Measurements from ENCODE around the gene NOTUM.

Gene NOTUM

GRCh38 chr17:81909966-81910839 lies 50.8 kb downstream of the NOTUM start:
- peak overlapping the region; percentile 65 for H3K4me3 ChIP-seq (replicated peaks; ENCODE audit: low read depth, low read length)
- TF ChIP-seq CTCF (IDR thresholded peaks at IDR 0.05; ENCODE audit: low read length, missing control alignments): no peak
- no peak for DNase-seq (ENCODE audit: low read depth)

GRCh38 chr17:81909231-81909630 lies 51.8 kb downstream of the NOTUM start:
- no peak for TF ChIP-seq CTCF (IDR thresholded peaks at IDR 0.05; ENCODE audit: low read length, missing control alignments)
- H3K4me3 ChIP-seq (replicated peaks; ENCODE audit: low read depth, low read length): no peak overlapping the region
- no peak for DNase-seq (ENCODE audit: low read depth)

DNA sequence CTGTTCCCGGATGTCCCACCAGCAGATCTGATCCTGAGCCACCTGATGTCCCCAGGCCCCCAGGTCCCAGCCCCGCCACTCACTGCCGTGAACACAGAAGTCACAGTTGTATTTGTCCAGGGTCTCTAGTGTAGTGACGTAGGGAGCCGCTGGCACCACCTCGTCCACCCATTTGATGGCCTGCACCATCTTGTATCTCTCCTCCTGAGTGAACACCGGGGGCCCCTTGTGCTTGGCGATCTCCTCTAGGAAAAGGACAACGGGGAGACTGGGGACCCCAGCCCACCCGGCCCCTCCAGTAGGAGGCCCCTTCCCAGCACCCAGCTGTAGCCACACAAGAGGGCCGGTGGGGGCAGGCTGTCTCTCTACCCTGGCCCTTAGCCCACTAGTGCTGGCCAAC lies 52.2 kb downstream of the NOTUM start:
- no peak overlapping the region for H3K4me3 ChIP-seq (replicated peaks; ENCODE audit: low read depth, low read length)
- no peak for DNase-seq (ENCODE audit: low read depth)
- TF ChIP-seq CTCF (IDR thresholded peaks at IDR 0.05; ENCODE audit: low read length, missing control alignments): no peak

GRCh38 chr17:81907219-81908145 lies 53.5 kb downstream of the NOTUM start:
- DNase-seq (ENCODE audit: low read depth): no peak
- H3K4me3 ChIP-seq (replicated peaks; ENCODE audit: low read depth, low read length): no peak overlapping the region
- TF ChIP-seq CTCF (IDR thresholded peaks at IDR 0.05; ENCODE audit: low read length, missing control alignments): no peak

DNA sequence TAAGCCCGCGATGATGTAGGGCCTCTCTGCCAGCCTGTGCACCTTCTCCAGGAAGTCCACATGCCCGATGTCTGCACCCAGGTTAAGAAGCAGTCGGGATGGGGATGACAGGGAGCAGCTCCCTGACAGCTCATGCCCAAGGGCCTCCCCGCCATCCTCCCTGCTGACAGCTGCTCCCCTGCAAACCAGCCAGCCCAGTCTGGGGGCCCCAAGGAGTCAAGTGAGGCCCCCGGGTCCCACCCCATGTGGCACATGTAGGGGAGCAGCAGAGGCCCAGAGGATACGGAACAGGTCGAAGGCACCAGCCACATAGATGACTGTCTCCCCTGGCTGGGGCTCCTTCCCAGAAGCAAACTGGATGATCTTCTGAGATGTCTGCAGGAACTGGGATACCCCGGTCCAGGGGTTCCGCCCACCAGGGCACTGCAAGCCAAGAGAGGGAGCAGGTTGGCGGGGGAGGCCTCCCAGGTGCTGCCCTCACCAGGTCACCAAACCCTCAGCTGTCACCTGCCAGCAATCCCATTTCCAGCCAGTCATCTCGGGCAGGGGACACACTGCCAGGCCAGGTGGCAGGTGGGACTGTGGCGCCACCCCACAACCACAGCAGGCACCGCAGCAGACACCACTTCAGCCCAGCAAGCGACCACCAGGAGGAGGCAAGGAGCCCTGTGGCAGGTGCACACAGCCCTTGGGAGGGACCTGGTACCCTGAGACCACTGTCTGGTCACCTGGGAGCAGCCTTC lies 54.3 kb downstream of the NOTUM start:
- no peak for DNase-seq (ENCODE audit: low read depth)
- TF ChIP-seq CTCF (IDR thresholded peaks at IDR 0.05; ENCODE audit: low read length, missing control alignments): no peak
- H3K4me3 ChIP-seq (replicated peaks; ENCODE audit: low read depth, low read length): no peak overlapping the region

- DNase-seq (ENCODE audit: low read depth): no peak
- H3K4me3 ChIP-seq (replicated peaks; ENCODE audit: low read depth, low read length): no peak overlapping the region
- no peak for TF ChIP-seq CTCF (IDR thresholded peaks at IDR 0.05; ENCODE audit: low read length, missing control alignments)
Measured at GRCh38 chr17:81905993-81906392, 55.0 kb downstream of the NOTUM start.
